NCI-H345 treated with DMSO at 0.1 percent for 48 hours (cell line): ENCODE results near the gene ACOT13.
"Not testable (repeated sequence)": the region's sequence is repeated elsewhere in the genome, so short reads cannot be mapped to it uniquely, and the experiment has no call there.

Experiments used
- DNase-seq: peaks from one replicate; lab custom pipeline; 2025; ENCODE audit not compliant: unreplicated experiment; lab: John Stamatoyannopoulos, UW

The ACOT13 gene

GRCh38 chr6:24666641-24667377 is at the start of gene ACOT13, which contains the start of gene TDP2:
Gene ACOT13 (plus strand): TSS chr6:24667077. CDS start chr6:24667264, 187 bp downstream.
Gene TDP2 (minus strand): TSS chr6:24666899. CDS start chr6:24666862, 37 bp downstream.
- DNase-seq, result peak; percentile 90

- DNase-seq, result no peak
These were observed 47.2 kb upstream of the ACOT13 start for GRCh38 chr6:24619661-24620060.

DNA sequence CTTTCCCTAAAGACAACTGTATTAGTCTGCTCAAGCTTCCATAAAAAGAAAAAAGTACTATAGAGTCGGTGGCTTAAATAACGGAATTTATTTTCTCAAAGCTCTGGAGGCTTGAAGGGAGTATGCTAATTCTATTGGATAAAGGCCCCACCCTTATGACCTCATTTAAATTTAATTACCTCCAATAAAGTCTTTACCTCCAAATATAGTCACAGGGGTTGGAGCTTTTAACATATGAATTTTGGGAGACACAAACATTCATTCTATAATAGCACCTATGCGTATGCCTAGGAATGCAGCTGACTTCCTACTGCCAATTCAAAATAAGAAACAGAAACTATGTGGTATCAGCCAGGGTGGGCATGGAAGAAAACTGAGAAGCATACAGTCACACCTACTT is 46.2 kb upstream of the ACOT13 start:
- no peak for DNase-seq

DNA sequence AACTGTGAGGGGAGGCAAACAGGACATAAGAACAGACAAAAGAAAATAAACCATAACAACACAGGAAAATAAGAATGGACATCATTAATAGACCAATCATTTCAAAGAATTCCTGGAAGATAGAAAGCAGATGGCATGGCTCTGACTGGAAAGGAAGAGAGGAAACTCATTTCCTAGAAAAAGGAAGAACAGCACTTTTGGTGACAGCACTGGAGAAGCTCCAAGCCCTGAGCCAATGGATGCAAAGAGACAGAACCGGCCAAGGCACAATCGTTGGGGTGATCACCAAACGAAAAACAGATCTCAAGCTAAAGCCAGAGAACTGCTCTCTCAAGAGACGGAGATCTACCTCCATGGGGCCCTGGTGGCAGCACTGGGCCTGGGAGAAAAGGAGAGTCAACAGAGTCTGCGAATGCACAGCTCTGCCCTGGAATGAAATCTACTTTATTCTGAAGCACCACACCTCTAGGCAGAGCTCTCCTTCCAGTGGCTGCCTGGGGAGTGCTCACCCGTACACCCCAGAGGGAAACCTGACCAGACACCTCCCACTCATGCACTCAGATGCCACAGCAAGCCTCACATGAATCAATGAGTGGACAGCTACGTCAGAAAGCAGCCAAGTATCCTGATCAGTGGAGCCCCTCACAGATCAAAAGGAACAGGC is 45.1 kb upstream of the ACOT13 start:
- no peak for DNase-seq

GRCh38 chr6:24630856-24631505 is 35.9 kb upstream of the ACOT13 start:
- no peak for DNase-seq

DNA sequence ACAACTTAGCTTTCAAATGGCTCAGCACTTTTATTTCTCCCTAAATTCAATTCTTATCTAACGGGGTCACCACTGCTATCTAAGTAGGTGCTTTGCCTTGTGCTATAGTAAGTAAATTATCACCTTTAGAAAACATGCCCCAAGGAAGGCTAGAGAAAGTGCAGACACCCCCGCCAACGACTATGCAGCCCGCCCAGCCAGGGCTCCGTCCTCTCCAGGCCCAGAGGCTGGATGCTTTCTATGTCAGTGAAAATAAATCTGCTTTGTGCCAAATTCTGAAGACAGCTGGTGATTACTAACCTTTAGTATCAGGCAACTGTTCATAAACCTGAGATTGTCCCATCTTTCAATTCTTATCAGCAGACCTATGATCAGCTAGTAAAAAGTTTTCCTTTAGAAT is 35.2 kb upstream of the ACOT13 start:
- DNase-seq, result no peak

- DNase-seq, result no peak
These were observed 34.3 kb upstream of the ACOT13 start for GRCh38 chr6:24632573-24632972.

- no peak for DNase-seq
These were observed 30.2 kb upstream of the ACOT13 start for GRCh38 chr6:24636681-24637080.

GRCh38 chr6:24640166-24640565 is 26.7 kb upstream of the ACOT13 start:
- DNase-seq, result no peak

DNA sequence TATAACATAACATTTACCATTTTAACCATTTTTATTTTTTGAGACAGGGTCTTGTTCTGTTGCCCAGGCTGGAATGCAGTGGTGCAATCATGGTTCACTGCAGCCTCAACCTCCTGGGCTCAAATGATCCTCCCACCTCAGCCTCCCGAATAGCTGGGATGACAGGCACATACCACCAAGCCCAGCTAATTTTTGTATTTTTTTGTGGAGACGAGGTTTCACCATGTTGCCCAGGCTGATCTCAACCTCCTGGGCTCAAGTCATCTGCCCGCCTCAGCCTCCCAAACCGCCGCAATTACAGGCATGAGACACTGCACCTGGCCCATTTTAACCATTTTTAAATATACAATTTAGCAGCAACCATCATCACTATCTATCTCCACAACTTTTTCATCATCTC is 26.2 kb upstream of the ACOT13 start:
- DNase-seq, result not testable (repeated sequence)

DNA sequence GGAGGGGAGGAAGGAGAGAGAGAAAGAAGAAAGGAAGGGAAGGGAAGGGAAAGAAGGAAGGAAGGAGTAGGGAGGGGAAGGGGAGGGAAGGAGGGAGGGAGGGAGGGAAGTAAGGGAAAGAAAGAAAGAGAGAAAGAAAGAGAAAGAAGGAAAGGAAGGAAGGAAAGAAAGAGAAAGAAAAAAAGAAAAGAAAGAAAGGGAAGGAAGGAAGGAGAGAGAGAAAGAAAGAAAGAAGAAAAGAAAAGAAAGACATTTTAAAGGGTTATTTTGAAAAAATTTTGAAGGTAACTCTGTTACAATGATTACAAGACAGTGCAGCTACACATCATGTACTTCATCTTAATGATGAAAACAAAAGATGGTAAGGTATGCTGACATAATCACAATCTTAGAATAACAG is 24.8 kb upstream of the ACOT13 start:
- DNase-seq, result no peak

DNA sequence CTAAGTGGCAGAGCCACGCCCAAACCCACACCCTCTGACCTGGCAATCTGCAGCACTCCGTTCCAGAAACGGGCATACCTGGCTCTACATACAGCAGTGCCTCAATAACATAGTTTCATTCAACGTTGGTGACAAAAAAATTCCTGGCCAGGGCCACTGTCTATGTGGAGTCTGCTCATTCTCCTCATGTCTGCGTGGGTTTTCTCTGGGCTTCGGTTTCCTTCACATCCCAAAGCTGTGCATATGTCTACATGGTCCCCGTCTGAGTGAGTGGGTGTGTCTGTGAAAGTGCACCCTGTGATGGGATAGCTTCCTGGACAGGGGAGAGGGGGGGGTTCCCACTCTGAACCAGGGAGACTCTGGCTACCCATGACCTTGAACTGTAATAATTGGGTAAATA is 23.0 kb upstream of the ACOT13 start:
- no peak for DNase-seq

DNA sequence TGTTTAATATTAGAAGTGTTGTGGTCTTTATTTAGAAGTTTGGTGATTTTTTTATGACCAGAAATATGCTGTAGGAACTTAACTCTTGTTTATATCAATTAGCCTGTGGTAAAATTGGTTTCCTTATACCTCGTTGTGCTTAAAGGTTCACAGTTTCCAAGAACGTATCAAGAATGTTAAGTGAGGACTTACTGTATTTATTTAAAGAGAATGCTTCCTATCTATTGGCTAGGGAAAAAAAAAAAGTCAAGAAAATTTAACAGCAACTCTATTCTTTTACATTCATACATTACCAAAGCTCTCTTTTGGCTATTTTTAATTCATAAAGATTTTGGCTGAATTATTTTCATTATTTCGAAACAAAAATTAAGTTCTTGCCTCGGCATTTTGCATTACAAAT is 22.5 kb upstream of the ACOT13 start:
- no peak for DNase-seq

DNA sequence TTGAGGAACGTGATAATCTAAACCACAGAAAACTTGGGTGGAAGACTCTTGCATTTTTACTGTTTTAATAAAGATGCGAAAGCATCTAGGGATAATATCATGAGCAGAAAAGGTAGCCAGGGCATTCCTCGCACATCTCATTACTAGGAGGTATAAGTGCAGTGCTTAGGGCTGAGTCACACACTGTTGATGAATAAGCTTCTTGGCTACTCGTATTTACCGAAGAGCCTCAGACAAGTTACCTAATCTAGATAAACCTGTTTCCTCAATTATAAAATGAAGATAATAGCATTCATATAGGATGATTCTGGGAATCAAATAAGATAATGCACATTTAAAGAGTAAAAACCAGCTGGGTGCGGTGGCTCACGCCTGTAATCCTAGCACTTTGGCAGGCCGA is 20.1 kb upstream of the ACOT13 start:
- DNase-seq, result no peak

- DNase-seq, result no peak
These were observed 18.6 kb upstream of the ACOT13 start for GRCh38 chr6:24648276-24648675.

DNA sequence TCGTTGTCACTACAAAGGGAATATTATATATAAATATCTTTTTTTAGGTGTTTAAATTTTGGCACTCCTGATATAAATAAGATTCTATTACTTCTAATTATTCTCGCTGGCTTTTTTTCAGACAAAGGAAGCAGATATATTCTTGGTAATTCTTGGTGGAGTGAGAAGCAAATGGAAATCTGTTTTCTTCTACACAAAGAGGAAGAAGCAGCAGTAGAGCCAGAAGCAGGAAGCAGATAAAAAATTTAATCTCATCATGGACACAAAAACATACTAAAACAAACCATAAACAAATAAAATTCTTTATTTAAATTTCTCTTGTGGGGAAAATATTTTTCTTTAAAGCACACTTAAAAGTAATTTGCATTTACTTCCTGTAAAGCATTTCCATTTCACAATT is 17.2 kb upstream of the ACOT13 start:
- no peak for DNase-seq

DNA sequence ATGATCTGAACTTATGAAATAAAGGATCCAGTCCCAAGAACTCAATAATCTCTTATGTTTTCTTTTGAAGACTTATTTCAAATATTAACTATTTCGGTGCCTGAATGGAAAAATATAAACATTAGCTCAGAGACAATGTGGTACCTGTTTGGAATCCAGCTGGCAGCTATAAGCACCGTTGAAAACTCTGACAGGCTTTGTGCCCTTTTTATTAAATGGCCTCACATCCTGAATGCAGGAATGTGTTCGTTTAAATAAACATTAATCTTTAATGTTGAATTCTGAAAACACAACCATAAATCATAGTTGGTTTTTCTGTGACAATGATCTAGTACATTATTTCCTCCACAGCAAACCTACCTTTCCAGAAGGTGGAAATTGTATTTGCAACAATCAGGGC is 16.5 kb upstream of the ACOT13 start:
- no peak for DNase-seq

- DNase-seq, result no peak
These were observed 11.7 kb upstream of the ACOT13 start for GRCh38 chr6:24655215-24655614.

GRCh38 chr6:24658573-24659560 is 8.0 kb upstream of the ACOT13 start:
- no peak for DNase-seq

- no peak for DNase-seq
These were observed 7.3 kb upstream of the ACOT13 start for GRCh38 chr6:24659561-24659960.

DNA sequence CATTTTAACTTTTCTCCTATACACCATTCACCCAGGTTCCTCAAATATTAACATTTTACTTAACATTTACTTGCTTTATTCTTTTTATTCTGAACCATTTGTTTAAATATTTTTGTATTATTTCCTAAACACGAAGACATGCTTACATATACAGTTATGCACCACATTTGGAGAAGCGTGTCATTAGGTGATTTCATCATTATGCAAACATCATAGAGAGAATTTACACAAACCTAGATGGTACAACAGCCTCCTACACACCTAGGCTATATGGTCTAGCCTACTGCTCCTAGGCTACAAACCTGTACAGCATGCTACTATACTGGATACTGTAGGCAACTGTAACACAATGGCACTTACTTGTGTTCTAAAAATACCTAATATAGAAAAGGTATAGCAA is 6.8 kb upstream of the ACOT13 start:
- DNase-seq, result no peak
